T-helper 17 cell (primary cell): ENCODE results near the gene SAMD4A. TPM values are rescaled to one million over a fixed set of nuclear protein-coding genes. Genes with fewer than 3 reads are reported as not detected.

ENCODE experiments used
- ATAC-seq: fragments of 150-1000 bp; cut with Tn5 transposase; 2 replicates; pipeline ENCODE4 v1.10.0; 2021; ENCODE audit warnings: mild to moderate bottlenecking, moderate library complexity
- DNase-seq, 3 donors: peaks; one replicate each; pipeline versions ENCODE4 v3.0.0 to v3.0.0-alpha.2; 2020 to 2021
- H3K9me3 ChIP-seq: one replicate; pipeline ENCODE4 v1.7.0; 2013; ENCODE audit warnings: low read length, mild to moderate bottlenecking; ENCODE audit not compliant: control insufficient read depth, poor library complexity, severe bottlenecking
- H3K27ac Mint-ChIP-seq: one replicate; pipeline ENCODE4 v1.8.0; 2022; ENCODE audit warnings: mild to moderate bottlenecking, moderate library complexity, mixed read lengths
- H3K27me3 Mint-ChIP-seq: one replicate; pipeline ENCODE4 v1.8.0; 2022; ENCODE audit warnings: mixed read lengths
- H3K36me3 Mint-ChIP-seq: one replicate; pipeline ENCODE4 v1.8.0; 2022; ENCODE audit warnings: low read depth, mixed read lengths
- H3K4me1 Mint-ChIP-seq: one replicate; pipeline ENCODE4 v1.8.0; 2022; ENCODE audit warnings: mild to moderate bottlenecking, mixed read lengths
- H3K4me3 Mint-ChIP-seq: one replicate; pipeline ENCODE4 v1.8.0; 2022; ENCODE audit warnings: mild to moderate bottlenecking, moderate library complexity, mixed read lengths
- total RNA-seq, 4 donors: library from RNA in 2 of 4; stranded (reverse) in 2 of 4; gene quantifications; one replicate each; pipeline ENCODE4 v1.2.3 and lab custom pipeline; 2022 to 2026

The SAMD4A gene
- total RNA-seq, 2 donors from 2014 or later = 6.5 to 6.9 TPM

- Mint-ChIP-seq H3K4me1 (peaks cover 2% of the 10 kb centered on the region), H3K27ac (no peak overlapping the region)
- DNase-seq = no peak
Observed at GRCh38 chr14:54683882-54684794, 117.2 kb downstream of the SAMD4A start.

DNA sequence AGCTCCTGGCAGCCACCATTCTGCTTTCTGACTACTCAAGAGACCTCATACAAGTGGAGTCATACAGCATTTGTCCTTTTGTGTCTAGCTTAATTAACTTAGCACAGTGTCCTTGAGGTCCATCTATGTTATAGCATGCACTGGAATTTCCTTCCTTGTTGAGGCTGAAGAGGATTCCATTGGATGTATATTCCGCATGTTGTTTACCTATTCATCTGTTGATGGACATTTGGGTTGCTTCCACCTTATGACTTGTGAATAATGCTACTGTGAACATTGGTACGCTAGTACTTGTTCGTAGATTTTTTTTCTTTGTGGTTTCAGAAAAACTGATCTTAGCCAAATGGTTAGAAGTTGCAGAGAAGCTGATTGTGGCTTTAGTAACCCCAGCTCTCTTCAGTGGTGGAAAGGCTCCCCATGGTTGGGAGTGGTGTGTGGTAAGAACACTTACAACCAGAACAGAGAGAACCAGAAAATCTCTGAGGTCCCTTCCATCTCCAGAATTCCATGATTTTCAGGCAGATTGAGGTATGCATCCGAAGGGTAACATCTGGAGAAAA, 118.4 kb downstream of the SAMD4A start:
- H3K4me1 Mint-ChIP-seq = peaks cover 4% of the 10 kb centered on the region
- H3K4me3 Mint-ChIP-seq = no peak overlapping the region
- no peak for ATAC-seq
- DNase-seq = no peak
- no peak overlapping the region for H3K27ac Mint-ChIP-seq
- H3K27me3 Mint-ChIP-seq = peaks cover 24% of the 10 kb centered on the region
- H3K9me3 ChIP-seq = no peaks in the 10 kb centered on the region
- H3K36me3 Mint-ChIP-seq = no peaks in the 10 kb centered on the region

More at GRCh38 chr14:54683882-54684794, 117.2 kb downstream of the SAMD4A start:
- Mint-ChIP-seq H3K4me3 (no peak overlapping the region), H3K36me3 (no peaks in the 10 kb centered on the region), H3K27me3 (peaks cover 24% of the 10 kb centered on the region)
- no peak for ATAC-seq
- H3K9me3 ChIP-seq = no peaks in the 10 kb centered on the region

DNA sequence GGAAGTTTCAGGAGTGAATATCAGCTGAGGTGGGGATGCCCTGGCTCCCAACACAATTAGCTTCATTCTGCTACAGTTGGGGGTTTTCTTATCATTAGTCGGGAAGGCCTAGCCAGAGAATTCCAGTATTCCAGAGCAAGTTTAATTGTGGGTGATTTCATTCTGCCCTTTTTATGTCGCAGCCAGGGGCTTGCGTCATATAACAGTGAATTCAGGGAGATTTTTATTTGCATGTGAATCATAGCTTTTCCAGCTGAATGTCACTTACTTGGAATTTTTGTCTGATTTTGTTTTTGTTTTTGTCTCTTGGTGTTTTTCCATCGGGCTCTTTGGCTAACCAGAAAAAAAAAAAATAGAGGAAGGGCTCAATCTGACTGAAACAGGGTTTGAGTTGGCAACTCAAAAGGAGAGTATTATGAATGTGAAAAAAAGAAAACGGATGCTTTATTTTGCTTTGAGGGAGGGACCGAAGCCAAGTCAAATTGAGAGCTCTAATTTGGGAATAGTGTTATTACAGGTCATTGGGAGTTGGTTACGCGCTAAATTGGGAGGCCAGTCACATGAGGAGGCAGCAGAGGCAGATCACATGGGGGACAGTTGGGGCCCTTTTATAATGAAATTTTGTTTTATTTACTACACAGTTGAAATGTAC, 119.4 kb downstream of the SAMD4A start:
- H3K9me3 ChIP-seq = no peaks in the 10 kb centered on the region
- no peak overlapping the region for H3K27ac Mint-ChIP-seq
- H3K36me3 Mint-ChIP-seq = no peaks in the 10 kb centered on the region
- ATAC-seq = no peak
- no peak for DNase-seq
- H3K4me1 Mint-ChIP-seq = peaks cover 4% of the 10 kb centered on the region
- no peak overlapping the region for H3K4me3 Mint-ChIP-seq
- H3K27me3 Mint-ChIP-seq = peaks cover 24% of the 10 kb centered on the region

GRCh38 chr14:54686871-54687749, 120.2 kb downstream of the SAMD4A start:
- H3K27me3 Mint-ChIP-seq = peaks cover 24% of the 10 kb centered on the region
- ATAC-seq = no peak
- H3K9me3 ChIP-seq = no peaks in the 10 kb centered on the region
- no peak overlapping the region for H3K4me3 Mint-ChIP-seq
- no peak overlapping the region for H3K27ac Mint-ChIP-seq
- no peaks in the 10 kb centered on the region for H3K36me3 Mint-ChIP-seq
- H3K4me1 Mint-ChIP-seq = peaks cover 4% of the 10 kb centered on the region
- DNase-seq = no peak

DNA sequence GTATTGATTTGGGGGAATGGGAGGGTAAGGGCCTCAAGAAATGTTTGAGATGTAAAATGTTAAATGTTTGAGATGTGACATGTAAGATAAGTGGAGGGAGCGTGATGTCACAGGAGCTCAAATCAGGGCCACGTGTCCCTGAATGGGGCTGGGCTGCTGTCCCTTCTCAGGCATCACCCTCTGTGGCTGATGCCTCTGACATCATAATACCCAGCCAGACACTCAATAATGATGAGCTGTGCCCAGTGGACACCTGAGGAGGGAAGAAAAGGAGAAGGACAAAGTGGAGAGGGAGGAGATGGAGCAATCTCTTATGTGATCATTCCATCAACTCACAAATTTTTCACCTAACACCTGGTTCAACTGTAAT, 120.8 kb downstream of the SAMD4A start:
- H3K4me1 Mint-ChIP-seq = peaks cover 4% of the 10 kb centered on the region
- ATAC-seq = no peak
- peaks cover 24% of the 10 kb centered on the region for H3K27me3 Mint-ChIP-seq
- H3K9me3 ChIP-seq = no peaks in the 10 kb centered on the region
- no peak overlapping the region for H3K27ac Mint-ChIP-seq
- H3K4me3 Mint-ChIP-seq = no peak overlapping the region
- DNase-seq = no peak
- H3K36me3 Mint-ChIP-seq = no peaks in the 10 kb centered on the region

- no peak for ATAC-seq
- Mint-ChIP-seq H3K36me3 (no peaks in the 10 kb centered on the region), H3K27me3 (peaks cover 25% of the 10 kb centered on the region)
Observed at GRCh38 chr14:54688229-54688628, 121.3 kb downstream of the SAMD4A start.

DNA sequence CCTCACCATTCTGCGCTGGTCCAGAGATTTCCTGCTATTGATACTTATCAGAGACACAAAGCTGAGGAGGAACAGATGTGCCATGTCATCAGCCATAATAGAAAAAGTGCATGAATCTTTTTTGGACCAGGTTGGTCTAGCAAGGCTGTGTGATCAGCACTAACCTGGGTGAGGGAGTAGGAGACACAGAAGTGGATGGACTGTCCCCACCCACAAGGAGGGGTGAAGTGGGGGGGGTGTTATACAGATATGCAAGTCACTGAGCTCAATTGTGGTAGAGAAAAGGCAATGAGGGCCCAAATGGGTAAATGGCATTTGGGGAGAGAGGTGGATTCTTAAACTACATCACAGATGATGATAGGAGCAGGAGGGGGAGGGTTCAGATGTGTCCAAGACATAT, 123.0 kb downstream of the SAMD4A start:
- H3K27ac Mint-ChIP-seq = no peak overlapping the region
- ATAC-seq = no peak

More at GRCh38 chr14:54688229-54688628, 121.3 kb downstream of the SAMD4A start:
- peaks cover 4% of the 10 kb centered on the region for H3K4me1 Mint-ChIP-seq
- H3K4me3 Mint-ChIP-seq = no peak overlapping the region
- no peaks in the 10 kb centered on the region for H3K9me3 ChIP-seq
- no peak overlapping the region for H3K27ac Mint-ChIP-seq
- DNase-seq = no peak

DNA sequence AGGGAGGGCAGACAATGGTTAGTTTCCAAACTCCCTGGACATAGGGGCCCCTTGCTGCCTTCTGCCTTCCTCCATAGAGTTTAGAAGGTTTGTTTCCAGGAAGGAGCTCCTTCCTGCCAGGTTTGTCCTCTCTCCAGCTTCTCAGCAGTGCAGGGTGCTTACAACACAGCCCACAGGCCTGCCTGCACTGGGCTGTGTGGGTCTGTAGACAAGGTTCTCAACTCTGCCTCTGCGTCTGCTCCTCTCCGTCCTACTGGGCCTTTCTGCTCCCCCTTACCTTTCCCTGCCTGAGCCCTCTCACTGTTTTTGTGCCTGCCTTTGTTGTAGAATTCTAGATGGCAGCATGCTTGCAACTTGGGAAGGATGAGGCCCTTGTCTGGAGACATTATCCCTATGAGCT, 124.0 kb downstream of the SAMD4A start:
- Mint-ChIP-seq H3K4me1 (peaks cover 7% of the 10 kb centered on the region), H3K36me3 (peaks cover 6% of the 10 kb centered on the region), H3K27me3 (peaks cover 39% of the 10 kb centered on the region), H3K4me3 (no peak overlapping the region), H3K27ac (no peak overlapping the region)
- no peak for DNase-seq
- no peak for ATAC-seq
- H3K9me3 ChIP-seq = no peaks in the 10 kb centered on the region

More for the DNA sequence above, 123.0 kb downstream of the SAMD4A start:
- H3K4me3 Mint-ChIP-seq = no peak overlapping the region
- H3K9me3 ChIP-seq = no peaks in the 10 kb centered on the region
- H3K36me3 Mint-ChIP-seq = peaks cover 6% of the 10 kb centered on the region
- DNase-seq = no peak
- H3K27me3 Mint-ChIP-seq = peaks cover 39% of the 10 kb centered on the region
- peaks cover 9% of the 10 kb centered on the region for H3K4me1 Mint-ChIP-seq

GRCh38 chr14:54691525-54692283, 124.8 kb downstream of the SAMD4A start:
- ATAC-seq (peak; percentile 78), DNase-seq (peak; percentile 19 to 33 (median 22))
- H3K27ac Mint-ChIP-seq = no peak overlapping the region
- H3K4me3 Mint-ChIP-seq = no peak overlapping the region
- H3K36me3 Mint-ChIP-seq = peaks cover 6% of the 10 kb centered on the region
- peaks cover 35% of the 10 kb centered on the region for H3K27me3 Mint-ChIP-seq
- no peaks in the 10 kb centered on the region for H3K9me3 ChIP-seq
- peaks cover 7% of the 10 kb centered on the region for H3K4me1 Mint-ChIP-seq

DNA sequence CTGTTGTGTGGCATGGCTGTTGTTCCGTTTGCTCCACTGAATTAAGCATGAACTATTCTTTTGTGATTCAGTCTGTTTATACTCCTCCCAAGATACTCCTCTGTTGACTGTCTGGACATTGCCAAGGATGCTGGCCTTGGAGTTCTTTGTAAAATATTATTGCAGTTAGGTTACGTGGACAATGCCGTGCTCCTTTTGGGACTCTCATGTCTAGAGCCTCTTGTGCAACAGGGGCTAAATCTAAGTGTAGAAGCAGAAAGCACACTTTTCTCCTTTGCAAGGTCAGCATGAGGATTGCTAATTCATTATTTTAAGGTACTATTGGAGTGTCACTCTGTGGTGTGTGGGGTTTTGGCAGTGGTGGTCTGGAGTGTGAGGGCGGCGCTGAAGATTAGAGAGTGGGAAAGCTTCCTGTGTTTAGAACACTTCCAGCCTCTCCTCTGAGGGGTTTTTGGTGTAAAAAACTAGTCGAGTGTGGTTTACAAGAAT, 125.4 kb downstream of the SAMD4A start:
- H3K4me1 Mint-ChIP-seq = peaks cover 7% of the 10 kb centered on the region
- H3K27ac Mint-ChIP-seq = no peak overlapping the region
- peaks cover 6% of the 10 kb centered on the region for H3K36me3 Mint-ChIP-seq
- ATAC-seq (no peak), DNase-seq (no peak)
- H3K27me3 Mint-ChIP-seq = peaks cover 33% of the 10 kb centered on the region
- no peak overlapping the region for H3K4me3 Mint-ChIP-seq
- H3K9me3 ChIP-seq = no peaks in the 10 kb centered on the region

GRCh38 chr14:54693761-54694160, 126.8 kb downstream of the SAMD4A start:
- Mint-ChIP-seq H3K4me1 (peaks cover 9% of the 10 kb centered on the region), H3K36me3 (peaks cover 6% of the 10 kb centered on the region), H3K4me3 (no peak overlapping the region), H3K27ac (no peak overlapping the region), H3K27me3 (peaks cover 27% of the 10 kb centered on the region)
- no peak for DNase-seq
- no peaks in the 10 kb centered on the region for H3K9me3 ChIP-seq
- no peak for ATAC-seq

DNA sequence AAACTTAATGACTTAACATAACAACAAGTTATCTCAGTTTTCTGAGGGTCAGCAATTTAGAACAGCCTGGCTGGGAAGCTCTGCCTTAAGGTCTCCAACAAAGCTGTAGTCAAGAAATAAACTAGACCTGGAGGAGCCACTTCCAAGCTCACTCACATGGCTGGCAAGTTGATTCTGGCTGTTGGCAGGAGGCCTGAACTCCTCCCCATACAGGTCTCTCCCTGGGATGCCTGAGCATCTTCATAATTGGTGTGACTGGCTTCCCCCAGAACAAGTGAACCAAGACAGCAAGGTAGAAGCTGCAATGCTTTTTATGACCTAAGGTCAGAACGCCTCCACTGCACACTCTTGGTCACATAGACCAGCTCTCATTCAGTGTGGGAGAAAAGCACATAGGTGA, 128.3 kb downstream of the SAMD4A start:
- Mint-ChIP-seq H3K27me3 (peaks cover 32% of the 10 kb centered on the region), H3K4me1 (peaks cover 7% of the 10 kb centered on the region), H3K27ac (no peak overlapping the region), H3K36me3 (peaks cover 6% of the 10 kb centered on the region), H3K4me3 (no peak overlapping the region)
- no peaks in the 10 kb centered on the region for H3K9me3 ChIP-seq
- no peak for DNase-seq
- ATAC-seq = no peak
